GM18907 (cell line): ENCODE measurements around the gene NAIP.
A peak's percentile ranks its signal among the peaks of the same experiment; 100 is the strongest.
"Not testable (repeated sequence)": the region's sequence is repeated elsewhere in the genome, so short reads cannot be mapped to it uniquely, and the experiment has no call there.

Experiments used
- ATAC-seq: cut with Tn5 transposase; IDR thresholded peaks from one replicate; pipeline ENCODE4 v1.9.1; 2021; ENCODE audit warnings: mild to moderate bottlenecking, moderate library complexity; ENCODE audit not compliant: unreplicated experiment

The NAIP gene, protein sequence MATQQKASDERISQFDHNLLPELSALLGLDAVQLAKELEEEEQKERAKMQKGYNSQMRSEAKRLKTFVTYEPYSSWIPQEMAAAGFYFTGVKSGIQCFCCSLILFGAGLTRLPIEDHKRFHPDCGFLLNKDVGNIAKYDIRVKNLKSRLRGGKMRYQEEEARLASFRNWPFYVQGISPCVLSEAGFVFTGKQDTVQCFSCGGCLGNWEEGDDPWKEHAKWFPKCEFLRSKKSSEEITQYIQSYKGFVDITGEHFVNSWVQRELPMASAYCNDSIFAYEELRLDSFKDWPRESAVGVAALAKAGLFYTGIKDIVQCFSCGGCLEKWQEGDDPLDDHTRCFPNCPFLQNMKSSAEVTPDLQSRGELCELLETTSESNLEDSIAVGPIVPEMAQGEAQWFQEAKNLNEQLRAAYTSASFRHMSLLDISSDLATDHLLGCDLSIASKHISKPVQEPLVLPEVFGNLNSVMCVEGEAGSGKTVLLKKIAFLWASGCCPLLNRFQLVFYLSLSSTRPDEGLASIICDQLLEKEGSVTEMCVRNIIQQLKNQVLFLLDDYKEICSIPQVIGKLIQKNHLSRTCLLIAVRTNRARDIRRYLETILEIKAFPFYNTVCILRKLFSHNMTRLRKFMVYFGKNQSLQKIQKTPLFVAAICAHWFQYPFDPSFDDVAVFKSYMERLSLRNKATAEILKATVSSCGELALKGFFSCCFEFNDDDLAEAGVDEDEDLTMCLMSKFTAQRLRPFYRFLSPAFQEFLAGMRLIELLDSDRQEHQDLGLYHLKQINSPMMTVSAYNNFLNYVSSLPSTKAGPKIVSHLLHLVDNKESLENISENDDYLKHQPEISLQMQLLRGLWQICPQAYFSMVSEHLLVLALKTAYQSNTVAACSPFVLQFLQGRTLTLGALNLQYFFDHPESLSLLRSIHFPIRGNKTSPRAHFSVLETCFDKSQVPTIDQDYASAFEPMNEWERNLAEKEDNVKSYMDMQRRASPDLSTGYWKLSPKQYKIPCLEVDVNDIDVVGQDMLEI (N-terminal part only)

GRCh38 chr5:71025289-71025953 lies at the start of gene NAIP:
Gene NAIP (minus strand): TSS chr5:71025339. CDS start chr5:71012915, 12,424 bp downstream.
- not testable (repeated sequence) for ATAC-seq

- peak; percentile 96 for ATAC-seq
These were observed 42.3 kb upstream of the NAIP start, which contains the start of gene GTF2H2 for GRCh38 chr5:71067262-71067928. Gene GTF2H2 (minus strand): TSS chr5:71067676. CDS start chr5:71062763, 4,913 bp downstream.

GRCh38 chr5:71061322-71061721 lies 36.2 kb upstream of the NAIP start:
- ATAC-seq, result not testable (repeated sequence)

DNA sequence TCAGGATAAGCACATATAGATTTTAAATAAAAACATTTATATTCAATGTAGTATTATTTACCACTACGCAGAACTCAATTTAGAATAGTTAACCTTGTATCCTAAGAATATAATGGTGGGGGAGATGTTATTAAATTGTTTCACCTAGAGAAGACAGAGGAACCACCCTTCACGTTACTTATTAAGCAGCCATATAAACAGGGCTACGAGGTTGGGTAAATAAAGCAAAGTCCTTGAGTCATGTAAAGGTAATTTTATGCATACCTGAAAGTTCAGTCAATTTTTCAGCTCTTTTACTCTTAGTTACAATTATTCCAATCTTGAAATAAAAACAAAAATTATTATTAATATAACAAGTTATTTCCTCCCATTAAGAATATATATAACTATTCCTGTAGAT lies 34.3 kb upstream of the NAIP start:
- ATAC-seq, result not testable (repeated sequence)

GRCh38 chr5:71044808-71045207 lies 19.7 kb upstream of the NAIP start:
- not testable (repeated sequence) for ATAC-seq

DNA sequence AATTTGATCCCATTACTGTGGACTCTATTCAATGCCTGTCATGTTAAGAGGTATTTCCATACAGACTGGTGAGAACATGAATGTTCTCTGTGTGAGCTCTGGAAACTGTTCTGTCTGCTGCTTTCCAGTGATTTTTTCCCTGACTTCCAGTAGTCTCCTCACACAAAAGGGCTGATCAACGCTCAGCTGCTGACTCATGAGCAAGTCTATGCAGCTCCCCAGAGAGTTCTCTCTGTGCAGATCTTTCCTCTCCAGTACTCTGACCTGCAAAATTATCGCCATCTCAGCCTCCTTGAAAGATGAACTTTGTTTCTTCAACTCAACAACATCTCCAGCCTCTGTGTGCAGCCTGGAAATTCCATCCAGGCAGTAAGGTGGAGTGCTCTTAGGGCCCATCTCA lies 19.0 kb upstream of the NAIP start:
- ATAC-seq, result not testable (repeated sequence)

- ATAC-seq, result not testable (repeated sequence)
These were observed 6.1 kb upstream of the NAIP start for GRCh38 chr5:71031046-71031776.

DNA sequence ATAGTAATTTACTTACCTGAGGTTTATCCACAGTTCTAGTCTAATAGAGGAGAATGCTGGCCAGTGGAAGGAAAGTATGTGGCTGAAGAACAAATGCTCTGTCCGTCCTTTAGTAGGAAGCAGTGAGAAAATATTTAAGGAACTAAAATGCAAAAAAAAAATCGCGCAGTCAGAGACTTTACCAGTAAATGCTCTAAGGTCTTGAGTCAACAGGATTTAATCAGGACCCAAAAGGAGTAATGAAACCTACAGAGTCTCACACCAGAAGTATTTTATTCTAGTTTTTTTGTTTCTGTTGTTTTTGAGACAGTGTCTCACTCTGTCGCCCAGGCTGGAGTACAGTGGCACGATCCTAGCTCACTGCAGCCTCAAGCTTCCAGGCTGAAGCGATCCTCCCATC lies 4.5 kb downstream of the NAIP start:
- ATAC-seq, result not testable (repeated sequence)

GRCh38 chr5:71018376-71019005 lies 6.6 kb downstream of the NAIP start:
- not testable (repeated sequence) for ATAC-seq

DNA sequence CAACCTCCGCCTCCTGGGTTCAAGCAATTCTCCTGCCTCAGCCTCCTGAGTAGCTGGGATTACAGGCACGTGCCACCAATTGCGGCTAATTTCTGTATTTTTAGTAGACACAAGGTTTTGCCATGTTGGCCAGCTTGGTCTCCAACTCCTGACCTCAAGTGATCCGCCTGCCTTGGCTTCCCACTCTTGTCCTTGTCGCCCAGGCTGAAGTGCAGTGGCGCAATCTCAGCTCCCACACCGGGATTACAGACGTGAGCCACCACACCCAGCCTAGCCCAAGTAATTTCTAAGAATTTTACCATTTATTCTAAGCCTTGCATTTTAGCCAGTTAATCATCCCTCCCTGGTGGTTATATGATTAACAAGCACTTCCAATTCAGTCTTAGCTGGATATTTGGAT lies 11.0 kb downstream of the NAIP start:
- ATAC-seq, result no peak

DNA sequence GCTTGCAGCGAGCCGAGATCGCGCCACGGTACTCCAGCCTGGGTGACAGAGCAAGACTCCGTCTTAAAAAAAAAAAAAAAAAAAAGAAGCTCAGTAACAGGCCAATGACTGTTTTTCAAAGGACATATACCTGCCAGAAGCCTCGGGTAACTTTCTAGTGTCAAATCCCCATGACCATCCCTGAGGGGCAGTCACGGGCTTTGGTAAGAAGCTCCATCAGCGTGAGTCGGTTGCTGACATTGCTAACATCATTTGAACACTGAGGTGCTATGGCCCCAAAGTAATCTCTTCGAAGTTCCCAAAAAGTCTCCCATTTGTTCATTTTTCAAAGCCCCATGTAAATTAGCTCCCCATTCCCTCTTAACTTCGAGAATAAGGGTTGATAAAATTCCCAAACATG lies 11.6 kb downstream of the NAIP start:
- no peak for ATAC-seq

- ATAC-seq, result no peak
These were observed 13.8 kb downstream of the NAIP start for GRCh38 chr5:71011194-71011792.

- ATAC-seq, result not testable (repeated sequence)
These were observed 18.2 kb downstream of the NAIP start for GRCh38 chr5:71006983-71007382.

- ATAC-seq, result not testable (repeated sequence)
These were observed 40.3 kb downstream of the NAIP start for GRCh38 chr5:70984882-70985281.

GRCh38 chr5:70967220-70967619 lies 57.9 kb downstream of the NAIP start:
- ATAC-seq, result not testable (repeated sequence)

GRCh38 chr5:70964531-70964930 lies 60.6 kb downstream of the NAIP start:
- ATAC-seq, result not testable (repeated sequence)

- not testable (repeated sequence) for ATAC-seq
These were observed 72.1 kb downstream of the NAIP start for GRCh38 chr5:70953068-70953467.

- not testable (repeated sequence) for ATAC-seq
These were observed 92.6 kb downstream of the NAIP start for GRCh38 chr5:70932560-70932959.
